H1 (cell line): ENCODE data around the gene ATG16L2. TPM values are rescaled to one million over a fixed set of nuclear protein-coding genes. Genes with fewer than 3 reads are reported as not detected.

Experiments
- CTCF ChIA-PET: fragments of 300-600 bp; sonication (Branson Sonifier 250); formaldehyde crosslinking; loops from one replicate; lab custom pipeline; 2021; ENCODE audit not compliant: partially characterized antibody; lab: Charles Lee
- POLR2A ChIA-PET: fragments of 300-600 bp; sonication (Branson Sonifier 250); formaldehyde crosslinking; loops from one replicate; lab custom pipeline; 2021; ENCODE audit warnings: inconsistent platforms; ENCODE audit not compliant: partially characterized antibody; lab: Charles Lee
- DNase-seq, 2 experiments: peaks; one replicate each; pipeline versions ENCODE4 v3.0.0 to v3.0.0-alpha.2; 2010 to 2022; ENCODE audit warnings: low spot score in 2 of 2, low read depth in 1 of 2, mixed read lengths in 1 of 2
- FAIRE-seq: peaks from 2 replicates; lab custom pipeline; 2011; peaks lifted over from hg19 to GRCh38; lab: Jason Lieb, UNC
- H2AFZ ChIP-seq: 2 replicates; pipeline ENCODE4 v1.8.1; 2012; ENCODE audit warnings: low read length, inconsistent platforms
- H2AK5ac ChIP-seq: 2 replicates; pipeline ENCODE4 v1.6.1; 2013; ENCODE audit warnings: low read depth, low read length
- H2BK120ac ChIP-seq: replicated peaks from 2 replicates; pipeline ENCODE3; 2013; ENCODE audit warnings: low read depth, low read length, inconsistent platforms
- H2BK12ac ChIP-seq: 2 replicates; pipeline ENCODE4 v1.6.1; 2013; ENCODE audit warnings: low read depth, low read length
- H2BK15ac ChIP-seq: 2 replicates; pipeline ENCODE4 v1.6.1; 2013; ENCODE audit warnings: low read length
- H2BK20ac ChIP-seq: 2 replicates; pipeline ENCODE4 v1.6.1; 2013; ENCODE audit warnings: low read length
- H2BK5ac ChIP-seq: 2 replicates; pipeline ENCODE4 v1.6.1; 2013; ENCODE audit warnings: low read depth, low read length
- H3K14ac ChIP-seq: 2 replicates; pipeline ENCODE4 v1.6.1; 2013; ENCODE audit warnings: inconsistent platforms; ENCODE audit not compliant: insufficient read length
- H3K18ac ChIP-seq: 2 replicates; pipeline ENCODE4 v1.6.1; 2013; ENCODE audit warnings: low read length; ENCODE audit errors: extremely low read depth
- H3K23ac ChIP-seq: 2 replicates; pipeline ENCODE4 v1.6.1; 2013; ENCODE audit warnings: inconsistent platforms; ENCODE audit not compliant: insufficient read length
- H3K23me2 ChIP-seq: 2 replicates; pipeline ENCODE4 v1.6.1; 2013; ENCODE audit warnings: low read depth, low read length
- H3K27ac ChIP-seq: 2 replicates; pipeline ENCODE4 v1.6.1; 2011; ENCODE audit warnings: low read depth, low read length, inconsistent platforms
- H3K27me3 ChIP-seq, 4 experiments: replicated peaks in 1 of 4; 1 replicate in 1 of 4; 2 replicates in 3 of 4; pipeline versions ENCODE4 v1.6.1 to v1.8.1; 2011 to 2013; ENCODE audit warnings: low read length in 3 of 4, mild to moderate bottlenecking in 3 of 4, inconsistent platforms in 2 of 4, mixed read lengths in 2 of 4, moderate library complexity in 1 of 4; ENCODE audit not compliant: control insufficient read depth in 3 of 4, insufficient read depth in 3 of 4; ENCODE audit errors: extremely low read depth in 1 of 4
- H3K36me3 ChIP-seq, 4 experiments: 2 replicates each; pipeline versions ENCODE4 v1.6.1 to v1.8.1; 2011 to 2013; ENCODE audit warnings: mild to moderate bottlenecking in 4 of 4, low read length in 3 of 4, moderate library complexity in 2 of 4, control low read depth in 1 of 4, inconsistent platforms in 1 of 4; ENCODE audit not compliant: insufficient read depth in 4 of 4, control insufficient read depth in 2 of 4
- H3K4ac ChIP-seq: replicated peaks from 2 replicates; pipeline ENCODE3; 2013; ENCODE audit warnings: low read length, low read depth, mixed read lengths, inconsistent platforms; ENCODE audit not compliant: insufficient read length
- H3K4me1 ChIP-seq, 4 experiments: replicated peaks in 1 of 4; 1 replicate in 1 of 4; 2 replicates in 3 of 4; pipeline versions ENCODE4 v1.6.1 to v1.8.1; 2011 to 2013; ENCODE audit warnings: low read length in 3 of 4, inconsistent platforms in 2 of 4, mixed read lengths in 1 of 4; ENCODE audit not compliant: insufficient read depth in 4 of 4, control insufficient read depth in 3 of 4
- H3K4me2 ChIP-seq, 2 experiments: 2 replicates each; pipeline versions ENCODE4 v1.6.1 to v1.8.1; 2011 to 2013; ENCODE audit warnings: low read depth in 2 of 2, low read length in 2 of 2, control low read depth in 1 of 2, inconsistent platforms in 1 of 2, mild to moderate bottlenecking in 1 of 2; ENCODE audit not compliant: insufficient read depth in 1 of 2
- H3K4me3 ChIP-seq, 4 experiments: fragments of 200-600, 300-600 bp in 1 of 4; sonication (generic), shearing (Covaris generic), sonication (Bioruptor Twin) in 1 of 4; 2 replicates each; pipeline versions ENCODE4 v1.5.1 to v1.8.1; 2011 to 2016; ENCODE audit warnings: low read length in 4 of 4, low read depth in 3 of 4, control low read depth in 2 of 4, inconsistent platforms in 2 of 4, mild to moderate bottlenecking in 2 of 4, mixed read lengths in 1 of 4, moderate library complexity in 1 of 4; ENCODE audit not compliant: insufficient read depth in 2 of 4; ENCODE audit errors: extremely low read depth in 1 of 4
- H3K56ac ChIP-seq: replicated peaks from 2 replicates; pipeline ENCODE3; 2013; ENCODE audit warnings: low read depth, mild to moderate bottlenecking, mixed read lengths, low read length, inconsistent platforms; ENCODE audit not compliant: insufficient read length
- H3K79me1 ChIP-seq: 2 replicates; pipeline ENCODE4 v1.6.1; 2013; ENCODE audit warnings: low read depth, low read length, control low read depth
- H3K79me2 ChIP-seq, 2 experiments: 2 replicates each; pipeline versions ENCODE4 v1.6.1 to v1.8.1; 2012 to 2013; ENCODE audit warnings: low read length in 2 of 2, mild to moderate bottlenecking in 2 of 2, inconsistent platforms in 1 of 2; ENCODE audit not compliant: insufficient read depth in 2 of 2, control insufficient read depth in 1 of 2
- H3K9ac ChIP-seq, 4 experiments: replicated peaks in 1 of 4; 1 replicate in 1 of 4; 2 replicates in 3 of 4; pipeline versions ENCODE4 v1.6.1 to v1.8.1; 2011 to 2013; ENCODE audit warnings: low read depth in 3 of 4, low read length in 3 of 4, control low read depth in 2 of 4, mild to moderate bottlenecking in 2 of 4, moderate library complexity in 2 of 4, inconsistent platforms in 1 of 4; ENCODE audit errors: extremely low read depth in 1 of 4
- H3K9me3 ChIP-seq, 2 experiments: 2 replicates each; pipeline versions ENCODE4 v1.6.1 to v1.8.1; 2012 to 2013; ENCODE audit warnings: mild to moderate bottlenecking in 2 of 2, moderate library complexity in 2 of 2, control low read depth in 1 of 2, inconsistent platforms in 1 of 2, low read depth in 1 of 2, low read length in 1 of 2, mixed read lengths in 1 of 2; ENCODE audit not compliant: insufficient read depth in 2 of 2
- H4K20me1 ChIP-seq, 2 experiments: replicated peaks in 1 of 2; 2 replicates each; pipeline versions ENCODE3 to v1.8.1; 2011 to 2013; ENCODE audit warnings: inconsistent platforms in 2 of 2, low read length in 2 of 2, mild to moderate bottlenecking in 1 of 2; ENCODE audit not compliant: insufficient read depth in 2 of 2, control insufficient read depth in 1 of 2
- H4K5ac ChIP-seq: 2 replicates; pipeline ENCODE4 v1.6.1; 2013; ENCODE audit warnings: low read length, low read depth, mixed read lengths, inconsistent platforms; ENCODE audit not compliant: insufficient read length
- H4K8ac ChIP-seq: 2 replicates; pipeline ENCODE4 v1.8.0; 2013; ENCODE audit warnings: mild to moderate bottlenecking, moderate library complexity, low read length, inconsistent platforms; ENCODE audit not compliant: insufficient read depth; ENCODE audit errors: extremely low read depth
- H4K91ac ChIP-seq: replicated peaks from 2 replicates; pipeline ENCODE3; 2013; ENCODE audit warnings: low read length, mixed read lengths, inconsistent platforms; ENCODE audit not compliant: insufficient read length
- BRCA1 ChIP-seq: IDR thresholded peaks from 2 replicates; pipeline ENCODE4 v1.6.1; 2012; ENCODE audit warnings: low read depth, low read length, improper control_type of control experiment
- CTBP2 ChIP-seq: IDR thresholded peaks from 2 replicates; pipeline ENCODE4 v1.7.0; 2011; ENCODE audit warnings: borderline replicate concordance, mild to moderate bottlenecking, moderate library complexity, mixed read lengths, low read length; ENCODE audit not compliant: insufficient read depth, insufficient read length
- CTCF ChIP-seq, 3 experiments: IDR thresholded peaks; 1 replicate in 2 of 3; 2 replicates in 1 of 3; pipeline versions ENCODE4 v1.5.1 to v1.6.1; 2011; ENCODE audit warnings: low read length in 3 of 3, mild to moderate bottlenecking in 3 of 3, inconsistent platforms in 2 of 3, low read depth in 1 of 3, moderate library complexity in 1 of 3; ENCODE audit not compliant: insufficient read depth in 1 of 3; ENCODE audit errors: control extremely low read depth in 1 of 3
- E2F6 ChIP-seq: IDR thresholded peaks from 2 replicates; pipeline ENCODE4 v1.6.1; 2012; ENCODE audit warnings: inconsistent platforms
- KDM1A ChIP-seq: fragments of 200-600, 300-600 bp; sonication (generic); IDR thresholded peaks from 2 replicates; pipeline ENCODE4 v1.7.1; 2016; ENCODE audit warnings: mild to moderate bottlenecking, low read length, borderline replicate concordance
- MAFK ChIP-seq: IDR thresholded peaks from 2 replicates; pipeline ENCODE4 v1.6.1; 2012; ENCODE audit warnings: low read depth, mild to moderate bottlenecking, improper control_type of control experiment, low read length
- NRF1 ChIP-seq: IDR thresholded peaks from 2 replicates; pipeline ENCODE4 v1.6.1; 2011; ENCODE audit warnings: mild to moderate bottlenecking, low read depth, low read length, improper control_type of control experiment
- POU5F1 ChIP-seq: IDR thresholded peaks from 2 replicates; pipeline ENCODE4 v1.6.1; 2011; ENCODE audit warnings: low read depth, mild to moderate bottlenecking, low read length, moderate library complexity
- ZNF274 ChIP-seq: IDR thresholded peaks from 2 replicates; pipeline ENCODE4 v1.7.0; 2012; ENCODE audit warnings: low read length, borderline replicate concordance; ENCODE audit errors: extremely low read depth
- WGBS, 2 experiments: shearing (Covaris generic) in 1 of 2; methylation state at CpG; one replicate each; pipeline versions ENCODE4 v1.1.6 to v1.1.7; 2013 to 2015; ENCODE audit warnings: low lambda C conversion rate in 2 of 2, mixed read lengths in 2 of 2, inconsistent platforms in 1 of 2, low coverage in 1 of 2, missing lambda C conversion rate in 1 of 2; ENCODE audit not compliant: insufficient replicate concordance in 2 of 2, insufficient coverage in 1 of 2, insufficient read length in 1 of 2; ENCODE audit errors: extremely low coverage in 1 of 2, missing lambda C conversion rate in 1 of 2; 5-methylcytosine and 5-hydroxymethylcytosine counted together
- polyA plus RNA-seq, 7 experiments: library from polyadenylated mRNA; depleted of rRNA in 3 of 7; stranded (reverse) in 5 of 7; unstranded in 2 of 7; fragments of >200 nt in 5 of 7; fragments of 200-250 nt in 2 of 7; gene quantifications; 1 replicate in 5 of 7; 2 replicates in 1 of 7; 4 replicates in 1 of 7; pipeline versions ENCODE4 v1.2.1 to v1.2.3, GENCODE V29; 2011 to 2013; ENCODE audit warnings: missing spikeins in 2 of 7, mixed read lengths in 2 of 7
- total RNA-seq: library from RNA; stranded (reverse); fragmentation: NEBNext Ultra II Directional; extraction: Animal tissue kit (Norgen Biotek cat#: 25700); gene quantifications from 2 replicates; pipeline ENCODE4 v1.2.1, GENCODE V29; 2021

ATG16L2 gene
- total and polyA plus RNA-seq, 2 of the 8 experiments (the other 6 are each of a cell fraction or from before 2014, with no cell fraction given) = 11.0 to 18.5 TPM

- no peak overlapping the region for H3K14ac ChIP-seq
- 79% methylated on average over 5 of the region's 5 CpGs; no CpG with 5 or more reads in 1 of the 2 experiments for WGBS, 2 experiments
- no peak overlapping the region for H3K4ac ChIP-seq
- no peak overlapping the region for H2BK20ac ChIP-seq
- no peak overlapping the region for H2BK15ac ChIP-seq
- H3K79me1 ChIP-seq = no peaks in the 10 kb centered on the region; the same call in 1 of the 2 replicates
- CTCF ChIA-PET = interaction anchor here (1.0 to 11.9 kb wide), 17 partner anchors 16 to 460 kb away, joined by 3 to 258 read pairs (median 9); partner anchors contain the start of genes FCHSD2 and STARD10
- H3K4me3 ChIP-seq = no peak overlapping the region
- H4K91ac ChIP-seq = no peak overlapping the region
- no peak overlapping the region for H3K27ac ChIP-seq
- no peak overlapping the region for H3K4me2 ChIP-seq
- no peaks in the 10 kb centered on the region for H3K79me2 ChIP-seq
- H4K20me1 ChIP-seq = no peaks in the 10 kb centered on the region
- H2AK5ac ChIP-seq = no peak overlapping the region
- no peaks in the 10 kb centered on the region; a peak in 1 of 8 replicates for H3K36me3 ChIP-seq
- FAIRE-seq (no peak), DNase-seq (no peak)
- no peak overlapping the region for H4K8ac ChIP-seq
- no peak overlapping the region for H2BK12ac ChIP-seq
- H2BK5ac ChIP-seq = no peak overlapping the region
- no peaks in the 10 kb centered on the region; a peak in 1 of 7 replicates for H3K27me3 ChIP-seq
- peaks cover 0 to 5% (median 4%) of the 10 kb centered on the region in 4 experiments; a peak in 6 of 7 replicates for H3K4me1 ChIP-seq
- no peak overlapping the region for H3K9ac ChIP-seq
- H4K5ac ChIP-seq = no peak overlapping the region
- no peaks in the 10 kb centered on the region for H3K9me3 ChIP-seq
- no peaks in the 10 kb centered on the region for H3K23me2 ChIP-seq
- POLR2A ChIA-PET = no interaction called here
- H2AFZ ChIP-seq = no peak overlapping the region
- no peak overlapping the region for H3K23ac ChIP-seq
- H2BK120ac ChIP-seq = no peak overlapping the region
- H3K56ac ChIP-seq = no peak overlapping the region
- no peak overlapping the region for H3K18ac ChIP-seq
- TF ChIP-seq NRF1 (no peak), E2F6 (no peak), MAFK (no peak), CTCF (IDR thresholded peaks at IDR 0.05; ENCODE audit: control extremely low read depth in 1 of 3, insufficient read depth in 1 of 3, low read depth in 1 of 3, low read length in 3 of 3) (no peak), KDM1A (no peak), CTBP2 (no peak), POU5F1 (no peak), BRCA1 (no peak), ZNF274 (no peak)
Measured at GRCh38 chr11:72829884-72830533, 15.8 kb downstream of the ATG16L2 start.
